GM18873 (cell line): ENCODE results near the gene CMC2.

Experiments
- ATAC-seq: cut with Tn5 transposase; IDR thresholded peaks from one replicate; pipeline ENCODE4 v1.9.1; 2021; ENCODE audit warnings: mild to moderate bottlenecking, moderate library complexity, moderate number of reproducible peaks; ENCODE audit not compliant: unreplicated experiment, low FRiP score

CMC2 gene

GRCh38 chr16:81006813-81007695 is at the start of gene CMC2, which contains the start of gene CENPN:
Gene CMC2 (minus strand): TSS chr16:81006885. CDS start chr16:80997394, 9,491 bp downstream.
Gene CENPN (plus strand): TSS chr16:81007214. CDS start chr16:81011940, 4,726 bp downstream.
- ATAC-seq = peak; percentile 88

- no peak for ATAC-seq
Observed at GRCh38 chr16:81053761-81054160, 47.1 kb upstream of the CMC2 start.

- no peak for ATAC-seq
Observed at GRCh38 chr16:81042821-81043220, 36.1 kb upstream of the CMC2 start.

- no peak for ATAC-seq
Observed at GRCh38 chr16:81041696-81042095, 35.0 kb upstream of the CMC2 start.

GRCh38 chr16:81040842-81041241 is 34.2 kb upstream of the CMC2 start:
- ATAC-seq = no peak

GRCh38 chr16:81040131-81040530 is 33.4 kb upstream of the CMC2 start:
- ATAC-seq = no peak

- no peak for ATAC-seq
Observed at GRCh38 chr16:81036751-81037350, 30.2 kb upstream of the CMC2 start.

- ATAC-seq = no peak
Observed at GRCh38 chr16:81035975-81036750, 29.5 kb upstream of the CMC2 start.

GRCh38 chr16:81035398-81035974 is 28.8 kb upstream of the CMC2 start, which contains the start of gene ATMIN:
Gene ATMIN (plus strand): TSS chr16:81035842. CDS start chr16:81035871, 29 bp downstream.
- no peak for ATAC-seq

GRCh38 chr16:81029930-81030604 is 23.4 kb upstream of the CMC2 start:
- ATAC-seq = no peak

GRCh38 chr16:81026429-81026828 is 19.7 kb upstream of the CMC2 start:
- no peak for ATAC-seq

- no peak for ATAC-seq
Observed at GRCh38 chr16:81018496-81018895, 11.8 kb upstream of the CMC2 start.

GRCh38 chr16:81014672-81015071 is 8.0 kb upstream of the CMC2 start:
- ATAC-seq = no peak

GRCh38 chr16:81012974-81013373 is 6.3 kb upstream of the CMC2 start:
- no peak for ATAC-seq

GRCh38 chr16:81008505-81008789 is 1.8 kb upstream of the CMC2 start:
- ATAC-seq = no peak

- ATAC-seq = peak; percentile 19
Observed at GRCh38 chr16:81006211-81006812, 373 bp downstream of the CMC2 start.

GRCh38 chr16:81005610-81006161 is 999 bp downstream of the CMC2 start:
- ATAC-seq = no peak

GRCh38 chr16:81004646-81005353 is 1.9 kb downstream of the CMC2 start:
- no peak for ATAC-seq
